Dendritic cell treated with granulocyte-macrophage colony-stimulating factor and Interleukin-4, amounts not matched to agents 40 ng/mL and 50 ng/mL, for 4 days (primary cell): Measurements from ENCODE around the gene RAP1GAP2.

Experiments used
- H3K27ac Mint-ChIP-seq: one replicate; pipeline ENCODE4 v1.8.0; 2022; ENCODE audit warnings: mild to moderate bottlenecking, mixed read lengths
- H3K27me3 Mint-ChIP-seq: one replicate; pipeline ENCODE4 v1.8.0; 2022; ENCODE audit warnings: mild to moderate bottlenecking, mixed read lengths
- H3K36me3 Mint-ChIP-seq: one replicate; pipeline ENCODE4 v1.8.0; 2022; ENCODE audit warnings: low read depth, mixed read lengths
- H3K4me1 Mint-ChIP-seq: one replicate; pipeline ENCODE4 v1.8.0; 2022; ENCODE audit warnings: low read depth, mixed read lengths
- H3K4me3 Mint-ChIP-seq: one replicate; pipeline ENCODE4 v1.8.0; 2022; ENCODE audit warnings: mild to moderate bottlenecking, moderate library complexity, mixed read lengths
- H3K9me3 Mint-ChIP-seq: one replicate; pipeline ENCODE4 v1.8.0; 2022; ENCODE audit warnings: mixed read lengths
- intact Hi-C: fragments of 100-400 bp; cut with micrococcal nuclease; formaldehyde crosslinking; loops from one replicate; pipeline ENCODE4 v1.15.0; 2022

RAP1GAP2 gene

GRCh38 chr17:2943981-2944380 lies 147.7 kb downstream of the RAP1GAP2 start:
- no peak overlapping the region for H3K4me3 Mint-ChIP-seq
- intact Hi-C loops = no loop called here
- H3K27ac Mint-ChIP-seq = no peak overlapping the region
- no peaks in the 10 kb centered on the region for H3K27me3 Mint-ChIP-seq
- peaks cover 43% of the 10 kb centered on the region for H3K4me1 Mint-ChIP-seq
- H3K9me3 Mint-ChIP-seq = no peaks in the 10 kb centered on the region
- peaks cover 10% of the 10 kb centered on the region for H3K36me3 Mint-ChIP-seq

GRCh38 chr17:2945299-2945698 lies 149.1 kb downstream of the RAP1GAP2 start:
- Mint-ChIP-seq H3K9me3 (no peaks in the 10 kb centered on the region), H3K27me3 (no peaks in the 10 kb centered on the region), H3K4me3 (no peak overlapping the region), H3K36me3 (peaks cover 10% of the 10 kb centered on the region), H3K27ac (no peak overlapping the region), H3K4me1 (peaks cover 33% of the 10 kb centered on the region)
- intact Hi-C loops = no loop called here

- intact Hi-C loops = no loop called here
- H3K4me1 Mint-ChIP-seq = peaks cover 27% of the 10 kb centered on the region
- H3K27me3 Mint-ChIP-seq = no peaks in the 10 kb centered on the region
- H3K27ac Mint-ChIP-seq = no peak overlapping the region
- H3K36me3 Mint-ChIP-seq = peaks cover 14% of the 10 kb centered on the region
- H3K4me3 Mint-ChIP-seq = no peak overlapping the region
- no peaks in the 10 kb centered on the region for H3K9me3 Mint-ChIP-seq
Observed at GRCh38 chr17:2946144-2946543, 149.9 kb downstream of the RAP1GAP2 start.

GRCh38 chr17:2947588-2947950 lies 151.3 kb downstream of the RAP1GAP2 start:
- Mint-ChIP-seq H3K4me1 (peaks cover 27% of the 10 kb centered on the region), H3K4me3 (no peak overlapping the region), H3K27me3 (no peaks in the 10 kb centered on the region), H3K36me3 (peaks cover 18% of the 10 kb centered on the region), H3K9me3 (no peaks in the 10 kb centered on the region), H3K27ac (no peak overlapping the region)
- intact Hi-C loops = no loop called here

GRCh38 chr17:2947996-2948550 lies 151.8 kb downstream of the RAP1GAP2 start:
- H3K9me3 Mint-ChIP-seq = no peaks in the 10 kb centered on the region
- no peaks in the 10 kb centered on the region for H3K27me3 Mint-ChIP-seq
- intact Hi-C loops = no loop called here
- H3K27ac Mint-ChIP-seq = no peak overlapping the region
- peaks cover 23% of the 10 kb centered on the region for H3K4me1 Mint-ChIP-seq
- no peak overlapping the region for H3K4me3 Mint-ChIP-seq
- H3K36me3 Mint-ChIP-seq = peaks cover 18% of the 10 kb centered on the region

- no peak overlapping the region for H3K27ac Mint-ChIP-seq
- no peak overlapping the region for H3K4me3 Mint-ChIP-seq
- no peaks in the 10 kb centered on the region for H3K9me3 Mint-ChIP-seq
- intact Hi-C loops = no loop called here
- H3K4me1 Mint-ChIP-seq = peaks cover 15% of the 10 kb centered on the region
- peaks cover 18% of the 10 kb centered on the region for H3K36me3 Mint-ChIP-seq
- no peaks in the 10 kb centered on the region for H3K27me3 Mint-ChIP-seq
Observed at GRCh38 chr17:2948721-2949468, 152.7 kb downstream of the RAP1GAP2 start.

GRCh38 chr17:2949469-2950044 lies 153.3 kb downstream of the RAP1GAP2 start:
- Mint-ChIP-seq H3K4me1 (peaks cover 8% of the 10 kb centered on the region), H3K27ac (no peak overlapping the region), H3K27me3 (no peaks in the 10 kb centered on the region), H3K4me3 (no peak overlapping the region), H3K36me3 (peaks cover 18% of the 10 kb centered on the region), H3K9me3 (no peaks in the 10 kb centered on the region)
- intact Hi-C loops = no loop called here

GRCh38 chr17:2950846-2951245 lies 154.6 kb downstream of the RAP1GAP2 start:
- Mint-ChIP-seq H3K36me3 (peaks cover 18% of the 10 kb centered on the region), H3K27ac (no peak overlapping the region), H3K27me3 (no peaks in the 10 kb centered on the region), H3K9me3 (no peaks in the 10 kb centered on the region), H3K4me3 (no peak overlapping the region), H3K4me1 (peaks cover 17% of the 10 kb centered on the region)
- intact Hi-C loops = no loop called here

GRCh38 chr17:2952174-2952845 lies 156.1 kb downstream of the RAP1GAP2 start:
- H3K27me3 Mint-ChIP-seq = no peaks in the 10 kb centered on the region
- no peaks in the 10 kb centered on the region for H3K9me3 Mint-ChIP-seq
- H3K4me3 Mint-ChIP-seq = no peak overlapping the region
- peaks cover 21% of the 10 kb centered on the region for H3K4me1 Mint-ChIP-seq
- intact Hi-C loops = no loop called here
- H3K27ac Mint-ChIP-seq = no peak overlapping the region
- H3K36me3 Mint-ChIP-seq = peaks cover 16% of the 10 kb centered on the region

GRCh38 chr17:2954898-2955445 lies 158.7 kb downstream of the RAP1GAP2 start:
- Mint-ChIP-seq H3K27ac (no peak overlapping the region), H3K4me1 (peaks cover 21% of the 10 kb centered on the region), H3K9me3 (no peaks in the 10 kb centered on the region), H3K27me3 (no peaks in the 10 kb centered on the region), H3K4me3 (no peak overlapping the region), H3K36me3 (peaks cover 15% of the 10 kb centered on the region)
- intact Hi-C loops = no loop called here

- Mint-ChIP-seq H3K9me3 (no peaks in the 10 kb centered on the region), H3K36me3 (peaks cover 19% of the 10 kb centered on the region), H3K4me3 (no peak overlapping the region), H3K4me1 (peaks cover 21% of the 10 kb centered on the region), H3K27me3 (no peaks in the 10 kb centered on the region), H3K27ac (no peak overlapping the region)
- intact Hi-C loops = no loop called here
Observed at GRCh38 chr17:2955931-2956582, 159.8 kb downstream of the RAP1GAP2 start.

GRCh38 chr17:2957631-2958286 lies 161.5 kb downstream of the RAP1GAP2 start:
- Mint-ChIP-seq H3K4me1 (peaks cover 21% of the 10 kb centered on the region), H3K9me3 (no peaks in the 10 kb centered on the region), H3K36me3 (peaks cover 24% of the 10 kb centered on the region), H3K27me3 (no peaks in the 10 kb centered on the region), H3K4me3 (no peak overlapping the region), H3K27ac (no peak overlapping the region)
- intact Hi-C loops = no loop called here

- intact Hi-C loops = no loop called here
- H3K36me3 Mint-ChIP-seq = peaks cover 34% of the 10 kb centered on the region
- no peak overlapping the region for H3K4me3 Mint-ChIP-seq
- peaks cover 21% of the 10 kb centered on the region for H3K4me1 Mint-ChIP-seq
- H3K27ac Mint-ChIP-seq = no peak overlapping the region
- H3K27me3 Mint-ChIP-seq = no peaks in the 10 kb centered on the region
- H3K9me3 Mint-ChIP-seq = no peaks in the 10 kb centered on the region
Observed at GRCh38 chr17:2958706-2959222, 162.5 kb downstream of the RAP1GAP2 start.
